GM20000 (cell line): ENCODE measurements around the gene HIVEP3.
A peak's percentile ranks its signal among the peaks of the same experiment; 100 is the strongest.

Experiments
- DNase-seq: peaks from one replicate; pipeline ENCODE4 v3.0.0; 2012; ENCODE audit warnings: low spot score
- CTCF ChIP-seq: IDR thresholded peaks from 2 replicates; pipeline ENCODE4 v1.5.1; 2012; ENCODE audit warnings: mild to moderate bottlenecking, control low read depth; ENCODE audit errors: extremely low read depth, missing control alignments

The HIVEP3 gene

GRCh38 chr1:41541592-41541952, 377.1 kb downstream of the HIVEP3 start:
- DNase-seq: no peak

GRCh38 chr1:41540886-41541591, 377.7 kb downstream of the HIVEP3 start:
- TF ChIP-seq CTCF: no peak
- peak; percentile 38 for DNase-seq

More at GRCh38 chr1:41541592-41541952, 377.1 kb downstream of the HIVEP3 start:
- no peak for TF ChIP-seq CTCF

- no peak for TF ChIP-seq CTCF
- DNase-seq: no peak
Measured at GRCh38 chr1:41539999-41540398, 378.7 kb downstream of the HIVEP3 start.

GRCh38 chr1:41539418-41539805, 379.3 kb downstream of the HIVEP3 start:
- DNase-seq: no peak
- TF ChIP-seq CTCF: no peak

GRCh38 chr1:41538741-41539417, 379.8 kb downstream of the HIVEP3 start:
- TF ChIP-seq CTCF: no peak
- DNase-seq: no peak

GRCh38 chr1:41537788-41538351, 380.9 kb downstream of the HIVEP3 start:
- DNase-seq: no peak
- TF ChIP-seq CTCF: no peak

GRCh38 chr1:41537251-41537650, 381.5 kb downstream of the HIVEP3 start:
- TF ChIP-seq CTCF: no peak
- no peak for DNase-seq
